LNCaP clone FGC (cell line): ENCODE measurements around the gene GNAO1.

Experiments
- DNase-seq: peaks from one replicate; pipeline ENCODE4 v3.0.0-alpha.2; 2011; ENCODE audit warnings: low read depth
- H3K4me3 ChIP-seq: 2 replicates; pipeline ENCODE4 v1.5.1; 2011; ENCODE audit warnings: mild to moderate bottlenecking, low read depth, low read length, control low read depth
- TF ChIP-seq, protein P1 (sequence below): IDR thresholded peaks from 2 replicates; pipeline ENCODE4 v1.5.1; 2012; ENCODE audit warnings: mild to moderate bottlenecking; ENCODE audit not compliant: control insufficient read depth, insufficient read depth; ENCODE audit errors: extremely low read depth

The GNAO1 gene

DNA sequence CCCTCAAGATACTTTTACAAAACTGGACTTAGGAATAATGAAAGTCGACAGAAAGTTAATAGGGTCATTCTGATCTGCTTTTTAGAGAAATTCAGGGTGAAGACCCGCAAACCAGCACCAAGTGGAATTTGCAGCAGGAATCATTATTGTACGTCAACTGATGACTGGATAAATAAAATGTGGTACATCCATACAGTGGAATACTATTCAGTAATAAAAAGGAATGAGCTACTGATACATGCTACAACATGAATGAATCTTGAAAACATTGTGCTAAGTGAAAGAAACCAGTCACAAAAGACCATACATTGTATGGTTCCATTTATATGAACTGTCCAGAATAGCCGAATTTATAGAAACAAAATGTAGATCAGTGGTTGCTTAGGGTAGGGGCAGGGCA, 83.1 kb downstream of the GNAO1 start:
- no peak overlapping the region for H3K4me3 ChIP-seq
- TF ChIP-seq, protein P1, sequence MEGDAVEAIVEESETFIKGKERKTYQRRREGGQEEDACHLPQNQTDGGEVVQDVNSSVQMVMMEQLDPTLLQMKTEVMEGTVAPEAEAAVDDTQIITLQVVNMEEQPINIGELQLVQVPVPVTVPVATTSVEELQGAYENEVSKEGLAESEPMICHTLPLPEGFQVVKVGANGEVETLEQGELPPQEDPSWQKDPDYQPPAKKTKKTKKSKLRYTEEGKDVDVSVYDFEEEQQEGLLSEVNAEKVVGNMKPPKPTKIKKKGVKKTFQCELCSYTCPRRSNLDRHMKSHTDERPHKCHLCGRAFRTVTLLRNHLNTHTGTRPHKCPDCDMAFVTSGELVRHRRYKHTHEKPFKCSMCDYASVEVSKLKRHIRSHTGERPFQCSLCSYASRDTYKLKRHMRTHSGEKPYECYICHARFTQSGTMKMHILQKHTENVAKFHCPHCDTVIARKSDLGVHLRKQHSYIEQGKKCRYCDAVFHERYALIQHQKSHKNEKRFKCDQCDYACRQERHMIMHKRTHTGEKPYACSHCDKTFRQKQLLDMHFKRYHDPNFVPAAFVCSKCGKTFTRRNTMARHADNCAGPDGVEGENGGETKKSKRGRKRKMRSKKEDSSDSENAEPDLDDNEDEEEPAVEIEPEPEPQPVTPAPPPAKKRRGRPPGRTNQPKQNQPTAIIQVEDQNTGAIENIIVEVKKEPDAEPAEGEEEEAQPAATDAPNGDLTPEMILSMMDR, result no peak
- DNase-seq, result no peak

DNA sequence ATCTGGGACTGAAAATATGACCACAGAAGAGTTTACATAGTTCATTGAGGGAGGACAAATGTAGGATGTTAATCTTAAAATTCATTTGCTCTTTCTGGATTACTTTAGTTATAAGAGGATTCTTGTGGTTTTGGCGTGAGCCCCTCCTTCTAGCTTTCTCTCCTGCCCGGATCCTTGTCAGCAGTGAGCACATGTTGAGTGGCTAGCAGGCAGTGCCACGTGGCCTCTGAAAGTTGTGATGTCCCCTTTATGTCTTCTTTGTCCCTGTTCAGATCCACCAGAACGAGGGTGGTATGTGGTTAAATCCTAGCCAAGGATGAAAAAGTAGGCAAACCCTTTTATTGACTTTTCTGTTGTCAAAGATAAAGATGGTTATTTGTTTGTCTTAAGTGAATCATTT, 83.8 kb downstream of the GNAO1 start:
- TF ChIP-seq, protein P1, result no peak
- H3K4me3 ChIP-seq, result no peak overlapping the region
- DNase-seq, result no peak

DNA sequence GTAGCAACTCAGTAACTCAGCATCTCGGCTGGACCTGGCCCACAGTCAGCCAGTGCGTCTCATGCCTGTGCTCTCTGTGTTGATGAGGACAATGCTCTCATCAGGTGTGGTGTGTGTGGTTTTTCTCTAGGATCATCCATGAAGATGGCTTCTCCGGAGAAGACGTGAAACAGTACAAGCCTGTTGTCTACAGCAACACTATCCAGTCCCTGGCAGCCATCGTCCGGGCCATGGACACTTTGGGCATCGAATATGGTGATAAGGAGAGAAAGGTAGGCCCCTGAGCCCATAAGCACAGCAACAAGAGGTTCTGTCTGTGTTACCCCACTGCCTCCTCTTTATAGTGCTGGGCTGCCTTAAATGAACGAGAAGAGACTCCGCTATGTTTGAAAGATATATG, 84.5 kb downstream of the GNAO1 start:
- DNase-seq, result no peak
- TF ChIP-seq, protein P1, result no peak
- no peak overlapping the region for H3K4me3 ChIP-seq

DNA sequence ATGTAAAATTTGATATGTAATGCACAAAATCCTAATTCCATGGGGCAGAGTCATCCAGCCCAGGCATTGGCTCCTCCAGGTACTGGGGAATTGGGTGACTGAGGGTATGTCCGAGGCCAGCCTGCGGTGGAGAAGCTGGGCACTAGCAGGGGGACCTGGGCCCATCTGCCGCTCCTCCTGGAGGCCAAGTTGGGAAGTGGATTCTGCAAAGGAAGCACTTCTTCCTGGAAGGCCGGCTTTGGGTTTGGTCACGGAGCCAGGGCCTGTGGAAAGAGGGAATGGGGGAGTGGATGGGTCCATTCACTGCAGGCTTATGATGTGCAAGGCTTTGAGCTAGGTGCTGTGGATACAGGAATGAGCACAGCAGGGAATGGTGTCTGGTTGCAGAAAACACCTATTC, 85.8 kb downstream of the GNAO1 start:
- TF ChIP-seq, protein P1, result no peak
- no peak overlapping the region for H3K4me3 ChIP-seq
- DNase-seq, result no peak

DNA sequence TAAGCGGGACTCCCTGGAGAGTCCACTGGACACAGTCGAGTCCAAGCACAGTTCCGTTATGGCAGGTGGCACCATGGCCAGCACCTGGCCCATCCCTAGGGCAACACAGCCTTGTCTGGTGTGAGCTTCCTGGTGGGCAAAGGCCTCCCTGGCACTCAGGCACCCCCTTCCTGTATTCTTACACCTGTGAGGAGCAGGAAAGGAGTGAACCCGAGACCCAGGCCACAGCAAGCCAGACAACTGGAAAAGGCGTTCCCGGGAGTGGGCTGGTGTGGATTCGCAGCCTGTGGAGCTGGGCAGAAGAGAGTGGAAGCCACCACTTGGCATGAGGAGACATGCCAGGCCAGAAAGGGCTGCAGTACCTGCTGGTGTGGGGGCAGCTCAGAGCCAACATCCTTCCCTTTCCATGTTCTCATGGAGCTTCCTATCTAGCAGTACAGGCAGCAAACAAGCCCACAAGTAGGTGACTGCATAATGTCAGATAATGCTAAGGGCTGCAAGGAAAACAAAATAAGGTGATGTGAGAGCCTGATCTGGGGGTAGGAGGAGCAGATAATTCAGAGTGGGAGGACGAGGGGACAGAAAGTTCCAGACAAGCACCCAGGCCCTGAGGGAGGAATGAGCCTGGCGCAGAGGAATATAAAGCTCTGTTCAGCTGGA, 87.0 kb downstream of the GNAO1 start:
- TF ChIP-seq, protein P1, result no peak

DNA sequence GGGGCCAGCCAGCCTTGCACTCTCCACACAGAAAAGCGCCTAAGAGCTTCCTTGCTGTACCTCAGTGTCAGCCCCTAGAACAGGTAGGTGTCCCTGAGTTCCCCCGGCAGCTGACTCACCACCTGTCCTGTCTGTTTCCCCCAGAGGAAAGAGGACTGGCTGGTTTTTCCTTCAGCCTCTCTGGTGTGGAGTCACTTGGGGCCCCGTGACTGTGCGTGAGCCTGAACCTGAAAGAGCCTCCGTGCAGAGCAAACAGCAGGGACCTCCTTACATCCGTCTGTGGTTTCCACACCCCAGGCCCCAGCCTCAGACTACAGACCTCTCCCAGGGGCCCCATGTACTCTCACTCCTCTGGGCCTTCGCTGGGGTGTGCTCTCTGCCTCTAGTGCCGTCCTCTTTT, 87.8 kb downstream of the GNAO1 start:
- TF ChIP-seq, protein P1, result no peak
- DNase-seq, result no peak
- H3K4me3 ChIP-seq, result no peak overlapping the region

More for the DNA sequence above, 87.0 kb downstream of the GNAO1 start:
- no peak overlapping the region for H3K4me3 ChIP-seq
- no peak for DNase-seq

DNA sequence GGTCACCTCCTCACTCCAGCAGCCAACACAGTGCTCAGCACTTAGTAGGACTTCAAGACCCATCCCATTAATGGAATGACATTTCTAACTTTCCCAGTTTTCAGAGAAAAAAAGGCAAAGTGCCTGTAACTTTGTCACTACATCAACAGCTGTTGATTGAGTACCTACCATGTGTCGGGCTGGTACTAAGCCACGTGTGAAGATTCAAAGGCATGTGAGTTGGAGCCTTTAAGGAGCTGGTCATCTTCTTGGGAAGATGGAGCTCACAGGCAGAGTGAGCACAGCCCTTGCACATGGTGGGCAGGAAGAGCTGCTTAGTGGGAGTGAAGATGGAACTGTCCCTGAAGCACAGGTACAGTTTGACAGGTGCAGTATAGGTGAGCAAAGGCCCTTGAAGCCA, 88.6 kb downstream of the GNAO1 start:
- H3K4me3 ChIP-seq, result no peak overlapping the region
- no peak for DNase-seq
- TF ChIP-seq, protein P1, result no peak
